ENCODE results near the gene TBC1D2. TPM values are rescaled to one million over a fixed set of nuclear protein-coding genes. Genes with fewer than 3 reads are reported as not detected.

TBC1D2 gene
- polyA plus RNA-seq, 4 donors, result 12.2 to 42.0 (median 28.0) TPM

DNA sequence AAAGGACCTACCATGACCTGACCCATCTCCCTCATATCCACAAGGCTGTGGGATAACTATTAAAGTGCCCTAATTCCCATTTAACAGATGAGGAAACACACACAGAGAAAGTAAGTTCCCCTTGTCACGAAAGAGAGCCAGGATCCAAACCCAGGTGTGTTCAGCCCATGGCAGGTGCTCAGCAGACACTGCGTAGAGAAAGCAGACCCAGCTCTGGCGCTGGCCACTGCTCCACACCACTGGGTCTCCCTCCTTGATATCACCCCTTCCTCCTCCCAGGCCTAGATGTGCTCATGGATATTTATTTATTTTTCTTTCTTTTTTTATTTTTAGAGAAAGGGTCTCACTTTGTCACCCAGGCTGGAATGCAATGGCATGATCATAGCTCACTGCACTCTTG is 39.1 kb downstream of the TBC1D2 start:
- no peak overlapping the region for H3K4me3 ChIP-seq (ENCODE audit: low read depth in 1 of 3, low read length in 3 of 3)
- DNase-seq, result no peak
- H3K27me3 ChIP-seq (ENCODE audit: control insufficient read depth in 3 of 3, insufficient read depth in 3 of 3, low read length in 3 of 3), result no peaks in the 10 kb centered on the region
- no peaks in the 10 kb centered on the region for H3K9me3 ChIP-seq (ENCODE audit: control insufficient read depth in 2 of 2, insufficient read depth in 1 of 2, low read depth in 1 of 2, low read length in 1 of 2)
- FAIRE-seq, result no peak
- H3K4me1 ChIP-seq (ENCODE audit: control insufficient read depth in 3 of 3, insufficient read depth in 2 of 3, low read depth in 1 of 3, low read length in 2 of 3), result no peaks in the 10 kb centered on the region
- no peak overlapping the region for H3K27ac ChIP-seq (ENCODE audit: low read depth in 1 of 3, low read length in 2 of 3)
- H3K36me3 ChIP-seq (ENCODE audit: control insufficient read depth in 3 of 3, insufficient read depth in 2 of 3, low read depth in 1 of 3, low read length in 3 of 3), result peaks cover 9 to 88% (median 26%) of the 10 kb centered on the region in 3 donors
- WGBS, 3 donors, result 94 to 95% (median 95%) methylated on average over 3 of the region's 3 CpGs

DNA sequence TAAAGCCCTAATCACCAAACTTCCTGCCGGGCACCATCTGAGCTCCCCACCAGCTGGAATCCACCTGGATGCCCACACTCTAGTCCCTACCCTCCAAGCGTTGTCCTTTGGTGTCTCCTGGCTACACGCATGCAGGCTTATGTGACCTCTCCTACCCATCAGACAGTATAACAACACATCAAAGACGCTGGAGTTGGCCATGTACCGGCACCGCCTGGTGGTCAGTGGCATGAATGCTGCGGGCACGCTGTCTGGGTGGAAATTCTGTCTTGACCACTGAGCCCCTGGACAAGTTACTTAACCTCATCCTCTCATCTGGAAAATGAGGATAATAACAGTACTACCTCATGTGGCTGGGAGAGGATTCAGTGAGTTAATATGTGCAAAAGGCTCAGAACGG is 39.6 kb downstream of the TBC1D2 start:
- H3K36me3 ChIP-seq (ENCODE audit: control insufficient read depth in 3 of 3, insufficient read depth in 2 of 3, low read depth in 1 of 3, low read length in 3 of 3), result peaks cover 9 to 88% (median 25%) of the 10 kb centered on the region in 3 donors
- no peak overlapping the region for H3K4me3 ChIP-seq (ENCODE audit: low read depth in 1 of 3, low read length in 3 of 3)
- no peaks in the 10 kb centered on the region for H3K9me3 ChIP-seq (ENCODE audit: control insufficient read depth in 2 of 2, insufficient read depth in 1 of 2, low read depth in 1 of 2, low read length in 1 of 2)
- H3K27ac ChIP-seq (ENCODE audit: low read depth in 1 of 3, low read length in 2 of 3), result no peak overlapping the region
- H3K4me1 ChIP-seq (ENCODE audit: control insufficient read depth in 3 of 3, insufficient read depth in 2 of 3, low read depth in 1 of 3, low read length in 2 of 3), result no peaks in the 10 kb centered on the region
- FAIRE-seq, result no peak
- no peaks in the 10 kb centered on the region for H3K27me3 ChIP-seq (ENCODE audit: control insufficient read depth in 3 of 3, insufficient read depth in 3 of 3, low read length in 3 of 3)
- no peak for DNase-seq
- 83 to 86% (median 85%) methylated on average over 9 of the region's 9 CpGs for whole genome bisulfite sequencing, 3 donors

DNA sequence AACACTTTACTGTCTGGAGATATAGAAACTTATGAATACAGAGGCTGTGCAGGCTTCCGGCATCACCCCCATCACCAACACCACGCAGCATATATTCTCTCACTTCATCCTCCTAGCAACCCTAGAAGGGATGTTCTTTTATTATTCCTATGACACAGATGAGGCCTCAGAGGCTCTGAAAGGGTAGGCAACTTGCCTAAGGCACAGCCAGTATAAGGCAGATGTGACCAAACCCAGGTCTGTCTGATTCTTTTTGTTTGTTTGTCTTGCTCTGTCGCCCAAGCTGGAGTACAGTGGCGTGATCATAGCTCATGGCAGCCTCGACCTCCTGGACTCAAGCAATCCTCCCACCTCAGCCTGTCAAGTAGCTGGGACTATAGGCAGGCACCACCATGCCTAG is 40.2 kb downstream of the TBC1D2 start:
- Histone ChIP-seq H3K9me3 (ENCODE audit: control insufficient read depth in 2 of 2, insufficient read depth in 1 of 2, low read depth in 1 of 2, low read length in 1 of 2) (no peaks in the 10 kb centered on the region), H3K4me1 (ENCODE audit: control insufficient read depth in 3 of 3, insufficient read depth in 2 of 3, low read depth in 1 of 3, low read length in 2 of 3) (no peaks in the 10 kb centered on the region), H3K27ac (ENCODE audit: low read depth in 1 of 3, low read length in 2 of 3) (no peak overlapping the region), H3K36me3 (ENCODE audit: control insufficient read depth in 3 of 3, insufficient read depth in 2 of 3, low read depth in 1 of 3, low read length in 3 of 3) (peaks cover 9 to 88% (median 21%) of the 10 kb centered on the region in 3 donors), H3K4me3 (ENCODE audit: low read depth in 1 of 3, low read length in 3 of 3) (no peak overlapping the region), H3K27me3 (ENCODE audit: control insufficient read depth in 3 of 3, insufficient read depth in 3 of 3, low read length in 3 of 3) (no peaks in the 10 kb centered on the region)
- DNase-seq, result no peak
- WGBS, 3 donors, result 85 to 87% (median 85%) methylated on average over 5 of the region's 5 CpGs
- no peak for FAIRE-seq

DNA sequence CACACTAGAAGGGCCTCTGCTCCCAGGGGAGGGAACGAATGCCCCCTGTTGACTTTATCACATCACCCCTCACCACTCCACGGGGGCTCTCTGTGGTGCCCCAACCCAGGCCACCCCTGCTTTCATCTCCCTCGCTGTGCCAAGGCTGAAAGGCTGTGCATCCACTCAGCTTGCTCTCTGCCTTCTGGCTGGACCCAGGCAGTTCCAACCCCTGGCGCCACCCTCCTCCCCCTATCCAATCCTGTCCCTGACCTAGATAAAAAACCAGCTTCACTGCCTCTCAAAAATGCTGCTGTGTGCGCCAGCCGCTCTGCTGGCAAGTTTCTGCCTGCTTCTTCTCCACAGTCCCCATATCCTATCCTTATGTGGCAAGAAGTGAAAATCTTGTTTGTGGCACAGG is 40.6 kb downstream of the TBC1D2 start:
- no peaks in the 10 kb centered on the region for H3K27me3 ChIP-seq (ENCODE audit: control insufficient read depth in 3 of 3, insufficient read depth in 3 of 3, low read length in 3 of 3)
- H3K9me3 ChIP-seq (ENCODE audit: control insufficient read depth in 2 of 2, insufficient read depth in 1 of 2, low read depth in 1 of 2, low read length in 1 of 2), result no peaks in the 10 kb centered on the region
- H3K4me3 ChIP-seq (ENCODE audit: low read depth in 1 of 3, low read length in 3 of 3), result no peak overlapping the region
- no peak for DNase-seq
- no peaks in the 10 kb centered on the region for H3K4me1 ChIP-seq (ENCODE audit: control insufficient read depth in 3 of 3, insufficient read depth in 2 of 3, low read depth in 1 of 3, low read length in 2 of 3)
- 78 to 88% (median 80%) methylated on average over 6 of the region's 6 CpGs for WGBS, 3 donors
- no peak overlapping the region for H3K27ac ChIP-seq (ENCODE audit: low read depth in 1 of 3, low read length in 2 of 3)
- H3K36me3 ChIP-seq (ENCODE audit: control insufficient read depth in 3 of 3, insufficient read depth in 2 of 3, low read depth in 1 of 3, low read length in 3 of 3), result peaks cover 9 to 88% (median 17%) of the 10 kb centered on the region in 3 donors
- no peak for FAIRE-seq

DNA sequence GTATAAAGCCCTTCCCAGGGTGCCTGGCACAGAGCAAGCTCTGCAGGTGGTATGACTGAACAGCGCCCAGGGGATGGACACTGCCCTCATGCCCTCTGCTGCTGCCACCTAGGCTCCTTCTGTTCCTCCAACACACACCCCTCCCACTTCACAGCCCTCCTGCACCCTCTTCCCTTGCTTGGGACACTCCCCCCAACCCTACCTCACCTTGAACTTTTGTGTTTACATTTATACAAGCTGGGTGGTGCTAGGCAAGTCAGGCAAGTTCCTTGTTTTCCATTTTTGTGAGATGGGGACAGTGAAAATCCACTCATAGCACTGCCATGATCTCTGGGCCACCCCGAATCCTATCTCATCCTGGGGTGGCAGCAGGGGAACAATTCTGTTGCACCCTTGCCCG is 44.2 kb downstream of the TBC1D2 start:
- DNase-seq (no peak), FAIRE-seq (no peak)
- Histone ChIP-seq H3K4me1 (ENCODE audit: control insufficient read depth in 3 of 3, insufficient read depth in 2 of 3, low read depth in 1 of 3, low read length in 2 of 3) (peaks cover 0 to 4% (median 0%) of the 10 kb centered on the region in 3 donors), H3K36me3 (ENCODE audit: control insufficient read depth in 3 of 3, insufficient read depth in 2 of 3, low read depth in 1 of 3, low read length in 3 of 3) (peaks cover 3 to 86% (median 21%) of the 10 kb centered on the region in 3 donors), H3K4me3 (ENCODE audit: low read depth in 1 of 3, low read length in 3 of 3) (no peak overlapping the region), H3K9me3 (ENCODE audit: control insufficient read depth in 2 of 2, insufficient read depth in 1 of 2, low read depth in 1 of 2, low read length in 1 of 2) (no peaks in the 10 kb centered on the region), H3K27ac (ENCODE audit: low read depth in 1 of 3, low read length in 2 of 3) (no peak overlapping the region), H3K27me3 (ENCODE audit: control insufficient read depth in 3 of 3, insufficient read depth in 3 of 3, low read length in 3 of 3) (no peaks in the 10 kb centered on the region)
- WGBS, 3 donors, result 92 to 97% (median 95%) methylated on average over 3 of the region's 3 CpGs

DNA sequence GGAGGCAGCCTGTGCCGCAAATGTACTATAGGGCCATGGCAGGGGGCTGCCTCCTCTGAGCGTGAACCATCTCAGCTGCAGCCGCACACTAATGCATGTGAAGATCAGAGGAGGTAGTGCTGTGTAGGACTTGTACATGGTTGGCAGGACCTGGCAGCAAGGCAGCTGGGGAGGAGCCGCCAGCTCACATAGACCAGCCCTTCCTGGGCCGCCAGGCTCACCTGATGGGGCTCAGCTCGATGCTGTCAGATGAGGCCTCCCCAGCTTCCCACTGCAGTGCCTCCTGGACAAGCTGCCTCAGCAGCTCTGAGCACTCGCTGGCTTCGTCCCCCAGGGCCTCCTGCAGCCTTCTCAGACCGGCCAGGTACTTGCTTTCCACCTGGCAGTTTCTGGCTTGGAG is 45.0 kb downstream of the TBC1D2 start:
- H3K27ac ChIP-seq (ENCODE audit: low read depth in 1 of 3, low read length in 2 of 3), result no peak overlapping the region
- H3K9me3 ChIP-seq (ENCODE audit: control insufficient read depth in 2 of 2, insufficient read depth in 1 of 2, low read depth in 1 of 2, low read length in 1 of 2), result no peaks in the 10 kb centered on the region
- WGBS, 3 donors, result 87 to 90% (median 88%) methylated on average over 8 to 9 of the region's 9 CpGs
- H3K4me1 ChIP-seq (ENCODE audit: control insufficient read depth in 3 of 3, insufficient read depth in 2 of 3, low read depth in 1 of 3, low read length in 2 of 3), result peaks cover 0 to 9% (median 0%) of the 10 kb centered on the region in 3 donors
- DNase-seq (no peak), FAIRE-seq (no peak)
- no peak overlapping the region for H3K4me3 ChIP-seq (ENCODE audit: low read depth in 1 of 3, low read length in 3 of 3)
- peaks cover 3 to 79% (median 18%) of the 10 kb centered on the region in 3 donors for H3K36me3 ChIP-seq (ENCODE audit: control insufficient read depth in 3 of 3, insufficient read depth in 2 of 3, low read depth in 1 of 3, low read length in 3 of 3)
- no peaks in the 10 kb centered on the region for H3K27me3 ChIP-seq (ENCODE audit: control insufficient read depth in 3 of 3, insufficient read depth in 3 of 3, low read length in 3 of 3)

DNA sequence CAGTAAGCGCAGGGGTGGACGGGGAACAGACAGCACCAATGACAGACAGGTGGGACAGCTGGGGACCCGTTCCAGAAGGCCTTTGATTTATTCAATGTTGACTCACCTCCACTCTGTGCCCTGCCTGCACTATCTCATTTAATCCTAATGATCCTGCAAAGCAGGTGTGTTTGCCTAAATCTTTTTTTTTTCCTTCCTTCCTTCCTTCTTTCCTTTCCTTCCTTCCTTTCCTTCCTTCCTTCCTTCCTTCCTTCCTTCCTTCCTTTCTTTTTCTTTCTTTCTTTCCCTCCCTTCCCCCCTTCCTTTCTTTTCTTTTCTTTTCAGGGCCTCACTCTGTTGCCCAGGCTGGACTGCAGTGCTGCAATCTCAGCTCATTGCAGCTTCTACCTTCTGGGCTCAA is 45.9 kb downstream of the TBC1D2 start:
- H3K27ac ChIP-seq (ENCODE audit: low read depth in 1 of 3, low read length in 2 of 3), result no peak overlapping the region
- DNase-seq, result no peak
- no peak for FAIRE-seq
- H3K36me3 ChIP-seq (ENCODE audit: control insufficient read depth in 3 of 3, insufficient read depth in 2 of 3, low read depth in 1 of 3, low read length in 3 of 3), result peaks cover 3 to 76% (median 14%) of the 10 kb centered on the region in 3 donors
- peaks cover 0 to 9% (median 0%) of the 10 kb centered on the region in 3 donors for H3K4me1 ChIP-seq (ENCODE audit: control insufficient read depth in 3 of 3, insufficient read depth in 2 of 3, low read depth in 1 of 3, low read length in 2 of 3)
- no peak overlapping the region for H3K4me3 ChIP-seq (ENCODE audit: low read depth in 1 of 3, low read length in 3 of 3)
- WGBS, 3 donors, result 57 to 80% (median 68%) methylated on average over 3 of the region's 3 CpGs
- H3K9me3 ChIP-seq (ENCODE audit: control insufficient read depth in 2 of 2, insufficient read depth in 1 of 2, low read depth in 1 of 2, low read length in 1 of 2), result no peaks in the 10 kb centered on the region
- no peaks in the 10 kb centered on the region for H3K27me3 ChIP-seq (ENCODE audit: control insufficient read depth in 3 of 3, insufficient read depth in 3 of 3, low read length in 3 of 3)

DNA sequence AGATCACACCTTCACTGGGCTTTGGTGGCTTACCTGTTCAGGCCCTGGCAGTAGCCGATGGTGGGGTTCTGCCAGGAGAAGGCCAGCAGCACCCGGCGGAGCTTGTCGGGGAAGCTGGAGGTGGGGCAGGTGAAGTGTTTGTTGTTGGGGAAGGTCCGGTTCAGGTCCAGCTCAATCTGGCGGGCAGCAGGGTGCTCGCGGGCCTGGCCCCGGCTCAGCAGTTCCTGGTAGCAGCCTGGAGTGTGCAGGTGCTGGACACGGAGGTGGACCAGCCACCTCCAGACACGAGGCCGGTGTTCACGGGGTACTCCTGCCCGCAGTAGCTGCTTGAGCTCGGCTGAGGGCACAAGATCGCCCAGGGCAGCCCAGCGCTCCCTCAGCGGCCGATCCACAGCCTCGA is 46.8 kb downstream of the TBC1D2 start:
- H3K4me3 ChIP-seq (ENCODE audit: low read depth in 1 of 3, low read length in 3 of 3), result no peak overlapping the region
- peaks cover 0 to 76% (median 11%) of the 10 kb centered on the region in 3 donors for H3K36me3 ChIP-seq (ENCODE audit: control insufficient read depth in 3 of 3, insufficient read depth in 2 of 3, low read depth in 1 of 3, low read length in 3 of 3)
- 95 to 96% (median 96%) methylated on average over 15 to 20 of the region's 20 CpGs for WGBS, 3 donors
- no peak overlapping the region for H3K27ac ChIP-seq (ENCODE audit: low read depth in 1 of 3, low read length in 2 of 3)
- no peaks in the 10 kb centered on the region for H3K9me3 ChIP-seq (ENCODE audit: control insufficient read depth in 2 of 2, insufficient read depth in 1 of 2, low read depth in 1 of 2, low read length in 1 of 2)
- peaks cover 0 to 9% (median 0%) of the 10 kb centered on the region in 3 donors for H3K4me1 ChIP-seq (ENCODE audit: control insufficient read depth in 3 of 3, insufficient read depth in 2 of 3, low read depth in 1 of 3, low read length in 2 of 3)
- DNase-seq (no peak), FAIRE-seq (no peak)
- no peaks in the 10 kb centered on the region for H3K27me3 ChIP-seq (ENCODE audit: control insufficient read depth in 3 of 3, insufficient read depth in 3 of 3, low read length in 3 of 3)

DNA sequence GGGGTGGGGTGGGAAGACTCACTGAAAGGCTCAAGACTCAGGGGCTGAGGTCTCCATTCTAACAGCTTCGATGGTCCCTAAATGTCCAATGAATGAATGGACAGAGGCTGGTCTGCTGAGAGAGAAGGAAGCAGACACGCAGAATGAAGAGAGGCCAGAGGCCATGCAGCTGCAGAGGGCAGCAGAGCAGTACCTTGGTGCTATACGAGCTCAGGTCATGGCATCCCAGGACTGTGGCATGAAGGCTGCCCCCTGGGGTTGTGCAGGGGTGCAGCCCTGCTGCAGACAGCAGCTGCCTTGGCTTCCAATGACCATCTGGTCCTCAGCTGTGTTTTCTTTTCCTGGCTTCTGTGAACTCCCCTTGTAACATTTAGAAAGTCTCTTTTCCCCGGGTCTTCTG is 47.8 kb downstream of the TBC1D2 start:
- Histone ChIP-seq H3K27me3 (ENCODE audit: control insufficient read depth in 3 of 3, insufficient read depth in 3 of 3, low read length in 3 of 3) (no peaks in the 10 kb centered on the region), H3K4me1 (ENCODE audit: control insufficient read depth in 3 of 3, insufficient read depth in 2 of 3, low read depth in 1 of 3, low read length in 2 of 3) (peaks cover 0 to 9% (median 0%) of the 10 kb centered on the region in 3 donors), H3K27ac (ENCODE audit: low read depth in 1 of 3, low read length in 2 of 3) (no peak overlapping the region), H3K36me3 (ENCODE audit: control insufficient read depth in 3 of 3, insufficient read depth in 2 of 3, low read depth in 1 of 3, low read length in 3 of 3) (peaks cover 2 to 78% (median 14%) of the 10 kb centered on the region in 3 donors), H3K4me3 (ENCODE audit: low read depth in 1 of 3, low read length in 3 of 3) (no peak overlapping the region), H3K9me3 (ENCODE audit: control insufficient read depth in 2 of 2, insufficient read depth in 1 of 2, low read depth in 1 of 2, low read length in 1 of 2) (no peaks in the 10 kb centered on the region)
- WGBS, 3 donors, result 75 to 82% (median 79%) methylated on average over 4 of the region's 4 CpGs
- FAIRE-seq (no peak), DNase-seq (no peak)
